Thyroid gland (tissue), 4 donors: ENCODE results near the gene PAXX.

Experiments used
- CTCF ChIP-seq, 6 experiments: fragments of 200-600 bp in 3 of 6; fragments of 450-650 bp in 3 of 6; sonication (generic) in 3 of 6; IDR thresholded peaks; one replicate each; pipeline ENCODE4 v1.5.1; 2016 to 2019; ENCODE audit warnings: antibody characterized with exemption in 6 of 6, mild to moderate bottlenecking in 2 of 6, inconsistent platforms in 1 of 6, moderate library complexity in 1 of 6
- POLR2A ChIP-seq, 2 donors: fragments of 450-650 bp; IDR thresholded peaks; one replicate each; pipeline ENCODE4 v1.6.1; 2017; ENCODE audit warnings: antibody characterized with exemption in 2 of 2, mild to moderate bottlenecking in 2 of 2, moderate library complexity in 1 of 2

GRCh38 chr9:136946228-136947027 is 45.8 kb upstream of the PAXX start:
- TF ChIP-seq CTCF (IDR thresholded peaks at IDR 0.05), result no peak
- no peak for TF ChIP-seq POLR2A (IDR thresholded peaks at IDR 0.05)
